ENCODE data around the gene LCMT1.

Gene LCMT1

GRCh38 chr16:25212636-25213035, 101.1 kb downstream of the LCMT1 start:
- DNase-seq = no peak

GRCh38 chr16:25213709-25214397, 102.3 kb downstream of the LCMT1 start:
- no peak for DNase-seq

- no peak for DNase-seq
Measured at GRCh38 chr16:25217112-25217511, 105.6 kb downstream of the LCMT1 start.

- DNase-seq = no peak
Measured at GRCh38 chr16:25217921-25218320, 106.4 kb downstream of the LCMT1 start.

- DNase-seq = no peak
Measured at GRCh38 chr16:25219070-25219737, 107.7 kb downstream of the LCMT1 start.

GRCh38 chr16:25222959-25223358, 111.4 kb downstream of the LCMT1 start:
- DNase-seq = no peak

- no peak for DNase-seq
Measured at GRCh38 chr16:25223964-25224363, 112.4 kb downstream of the LCMT1 start.

- DNase-seq = no peak
Measured at GRCh38 chr16:25224731-25225319, 113.3 kb downstream of the LCMT1 start.
